Uterus (tissue), 2 donors: Measurements from ENCODE around the gene FAM3D.

Experiments used
- POLR2A ChIP-seq, 2 donors: fragments of 450-650 bp; IDR thresholded peaks; one replicate each; pipeline ENCODE4 v1.6.1; 2016; ENCODE audit warnings: antibody characterized with exemption in 2 of 2, mild to moderate bottlenecking in 1 of 2, moderate library complexity in 1 of 2
- TF ChIP-seq, protein P1 (sequence below), 4 experiments: fragments of 200-600 bp in 2 of 4; fragments of 450-650 bp in 2 of 4; sonication (generic) in 2 of 4; IDR thresholded peaks; one replicate each; pipeline ENCODE4 v1.5.1; 2016 to 2019; ENCODE audit warnings: antibody characterized with exemption in 4 of 4, mild to moderate bottlenecking in 2 of 4, moderate library complexity in 1 of 4

DNA sequence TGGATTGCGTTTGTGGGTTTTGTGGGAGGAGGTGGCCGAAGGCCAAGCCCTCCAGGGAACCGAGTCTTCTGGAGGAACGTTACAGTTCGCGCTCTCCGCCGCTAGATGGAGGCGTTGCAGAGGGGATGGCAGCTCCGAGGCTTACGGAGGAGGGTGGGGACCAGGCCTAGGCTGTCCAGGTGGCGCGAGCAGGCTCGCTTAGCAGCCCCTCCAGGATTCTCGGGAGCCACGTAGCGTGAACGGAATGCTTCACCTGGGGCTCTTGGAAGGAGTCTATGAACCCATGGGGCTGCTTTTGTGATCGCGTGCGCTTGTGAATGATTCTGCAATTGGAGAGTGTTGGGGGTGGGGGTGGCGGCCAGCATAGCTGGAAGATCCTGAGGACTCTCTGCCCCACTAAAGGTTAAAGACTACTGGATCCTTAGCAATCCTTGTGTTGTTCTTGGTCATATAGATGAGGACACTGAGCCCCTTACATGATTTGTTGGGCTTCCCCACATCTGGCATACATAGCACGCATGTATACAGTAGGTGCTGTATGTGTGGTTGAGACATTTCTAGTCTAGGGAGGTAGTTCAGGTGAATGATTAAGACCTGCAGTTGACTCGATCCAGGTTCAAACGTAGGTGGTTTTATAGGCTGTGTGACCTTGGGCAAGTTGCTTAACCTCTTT lies 25.7 kb downstream of the FAM3D start:
- no peak for TF ChIP-seq POLR2A (IDR thresholded peaks at IDR 0.05)
- TF ChIP-seq, protein P1, sequence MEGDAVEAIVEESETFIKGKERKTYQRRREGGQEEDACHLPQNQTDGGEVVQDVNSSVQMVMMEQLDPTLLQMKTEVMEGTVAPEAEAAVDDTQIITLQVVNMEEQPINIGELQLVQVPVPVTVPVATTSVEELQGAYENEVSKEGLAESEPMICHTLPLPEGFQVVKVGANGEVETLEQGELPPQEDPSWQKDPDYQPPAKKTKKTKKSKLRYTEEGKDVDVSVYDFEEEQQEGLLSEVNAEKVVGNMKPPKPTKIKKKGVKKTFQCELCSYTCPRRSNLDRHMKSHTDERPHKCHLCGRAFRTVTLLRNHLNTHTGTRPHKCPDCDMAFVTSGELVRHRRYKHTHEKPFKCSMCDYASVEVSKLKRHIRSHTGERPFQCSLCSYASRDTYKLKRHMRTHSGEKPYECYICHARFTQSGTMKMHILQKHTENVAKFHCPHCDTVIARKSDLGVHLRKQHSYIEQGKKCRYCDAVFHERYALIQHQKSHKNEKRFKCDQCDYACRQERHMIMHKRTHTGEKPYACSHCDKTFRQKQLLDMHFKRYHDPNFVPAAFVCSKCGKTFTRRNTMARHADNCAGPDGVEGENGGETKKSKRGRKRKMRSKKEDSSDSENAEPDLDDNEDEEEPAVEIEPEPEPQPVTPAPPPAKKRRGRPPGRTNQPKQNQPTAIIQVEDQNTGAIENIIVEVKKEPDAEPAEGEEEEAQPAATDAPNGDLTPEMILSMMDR (IDR thresholded peaks at IDR 0.05): peak; percentile 59 to 85 (median 75)
